H1 (cell line): Measurements from ENCODE around the gene PRKAB2. TPM values are rescaled to one million over a fixed set of nuclear protein-coding genes. Genes with fewer than 3 reads are reported as not detected.

Source experiments
- SIRT6 ChIP-seq: IDR thresholded peaks from one replicate; pipeline ENCODE4 v1.7.1; 2012; ENCODE audit warnings: low read length, inconsistent platforms
- polyA plus RNA-seq, 7 experiments: library from polyadenylated mRNA; depleted of rRNA in 3 of 7; stranded (reverse) in 5 of 7; unstranded in 2 of 7; fragments of >200 nt in 5 of 7; fragments of 200-250 nt in 2 of 7; gene quantifications; 1 replicate in 5 of 7; 2 replicates in 1 of 7; 4 replicates in 1 of 7; pipeline versions ENCODE4 v1.2.1 to v1.2.3, GENCODE V29; 2011 to 2013; ENCODE audit warnings: missing spikeins in 2 of 7, mixed read lengths in 2 of 7
- total RNA-seq: library from RNA; stranded (reverse); fragmentation: NEBNext Ultra II Directional; extraction: Animal tissue kit (Norgen Biotek cat#: 25700); gene quantifications from 2 replicates; pipeline ENCODE4 v1.2.1, GENCODE V29; 2021
- TF ChIP-seq, protein P1 (sequence below): fragments of 300-600 bp; sonication (generic); IDR thresholded peaks from 2 replicates; pipeline ENCODE4 v1.7.1; 2012; ENCODE audit warnings: low read length, moderate library complexity, mild to moderate bottlenecking, inconsistent platforms; ENCODE audit not compliant: insufficient replicate concordance

PRKAB2 gene
- total and polyA plus RNA-seq, 2 of the 8 experiments (the other 6 are each of a cell fraction or from before 2014, with no cell fraction given), result 15.0 to 18.9 TPM

DNA sequence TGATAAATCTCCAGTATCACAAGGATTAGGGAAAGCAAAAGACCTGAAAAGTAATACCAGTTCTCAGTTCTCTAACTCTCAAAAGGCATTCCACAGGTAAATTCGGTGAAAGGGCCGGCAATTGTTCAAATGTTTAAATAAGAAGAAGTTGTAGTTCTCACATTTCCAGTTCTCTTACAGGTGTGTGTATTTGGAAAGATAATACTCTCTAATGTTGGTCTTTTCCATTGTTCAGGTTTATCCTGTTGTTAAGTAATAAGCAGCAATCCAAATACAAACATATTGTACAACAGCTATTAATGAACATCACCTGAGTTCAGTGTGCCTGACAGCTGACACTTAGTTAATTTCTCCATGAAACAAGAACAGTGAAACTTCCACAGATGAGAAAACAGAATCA lies 13.2 kb upstream of the PRKAB2 start (continued):
- TF ChIP-seq, protein P1, sequence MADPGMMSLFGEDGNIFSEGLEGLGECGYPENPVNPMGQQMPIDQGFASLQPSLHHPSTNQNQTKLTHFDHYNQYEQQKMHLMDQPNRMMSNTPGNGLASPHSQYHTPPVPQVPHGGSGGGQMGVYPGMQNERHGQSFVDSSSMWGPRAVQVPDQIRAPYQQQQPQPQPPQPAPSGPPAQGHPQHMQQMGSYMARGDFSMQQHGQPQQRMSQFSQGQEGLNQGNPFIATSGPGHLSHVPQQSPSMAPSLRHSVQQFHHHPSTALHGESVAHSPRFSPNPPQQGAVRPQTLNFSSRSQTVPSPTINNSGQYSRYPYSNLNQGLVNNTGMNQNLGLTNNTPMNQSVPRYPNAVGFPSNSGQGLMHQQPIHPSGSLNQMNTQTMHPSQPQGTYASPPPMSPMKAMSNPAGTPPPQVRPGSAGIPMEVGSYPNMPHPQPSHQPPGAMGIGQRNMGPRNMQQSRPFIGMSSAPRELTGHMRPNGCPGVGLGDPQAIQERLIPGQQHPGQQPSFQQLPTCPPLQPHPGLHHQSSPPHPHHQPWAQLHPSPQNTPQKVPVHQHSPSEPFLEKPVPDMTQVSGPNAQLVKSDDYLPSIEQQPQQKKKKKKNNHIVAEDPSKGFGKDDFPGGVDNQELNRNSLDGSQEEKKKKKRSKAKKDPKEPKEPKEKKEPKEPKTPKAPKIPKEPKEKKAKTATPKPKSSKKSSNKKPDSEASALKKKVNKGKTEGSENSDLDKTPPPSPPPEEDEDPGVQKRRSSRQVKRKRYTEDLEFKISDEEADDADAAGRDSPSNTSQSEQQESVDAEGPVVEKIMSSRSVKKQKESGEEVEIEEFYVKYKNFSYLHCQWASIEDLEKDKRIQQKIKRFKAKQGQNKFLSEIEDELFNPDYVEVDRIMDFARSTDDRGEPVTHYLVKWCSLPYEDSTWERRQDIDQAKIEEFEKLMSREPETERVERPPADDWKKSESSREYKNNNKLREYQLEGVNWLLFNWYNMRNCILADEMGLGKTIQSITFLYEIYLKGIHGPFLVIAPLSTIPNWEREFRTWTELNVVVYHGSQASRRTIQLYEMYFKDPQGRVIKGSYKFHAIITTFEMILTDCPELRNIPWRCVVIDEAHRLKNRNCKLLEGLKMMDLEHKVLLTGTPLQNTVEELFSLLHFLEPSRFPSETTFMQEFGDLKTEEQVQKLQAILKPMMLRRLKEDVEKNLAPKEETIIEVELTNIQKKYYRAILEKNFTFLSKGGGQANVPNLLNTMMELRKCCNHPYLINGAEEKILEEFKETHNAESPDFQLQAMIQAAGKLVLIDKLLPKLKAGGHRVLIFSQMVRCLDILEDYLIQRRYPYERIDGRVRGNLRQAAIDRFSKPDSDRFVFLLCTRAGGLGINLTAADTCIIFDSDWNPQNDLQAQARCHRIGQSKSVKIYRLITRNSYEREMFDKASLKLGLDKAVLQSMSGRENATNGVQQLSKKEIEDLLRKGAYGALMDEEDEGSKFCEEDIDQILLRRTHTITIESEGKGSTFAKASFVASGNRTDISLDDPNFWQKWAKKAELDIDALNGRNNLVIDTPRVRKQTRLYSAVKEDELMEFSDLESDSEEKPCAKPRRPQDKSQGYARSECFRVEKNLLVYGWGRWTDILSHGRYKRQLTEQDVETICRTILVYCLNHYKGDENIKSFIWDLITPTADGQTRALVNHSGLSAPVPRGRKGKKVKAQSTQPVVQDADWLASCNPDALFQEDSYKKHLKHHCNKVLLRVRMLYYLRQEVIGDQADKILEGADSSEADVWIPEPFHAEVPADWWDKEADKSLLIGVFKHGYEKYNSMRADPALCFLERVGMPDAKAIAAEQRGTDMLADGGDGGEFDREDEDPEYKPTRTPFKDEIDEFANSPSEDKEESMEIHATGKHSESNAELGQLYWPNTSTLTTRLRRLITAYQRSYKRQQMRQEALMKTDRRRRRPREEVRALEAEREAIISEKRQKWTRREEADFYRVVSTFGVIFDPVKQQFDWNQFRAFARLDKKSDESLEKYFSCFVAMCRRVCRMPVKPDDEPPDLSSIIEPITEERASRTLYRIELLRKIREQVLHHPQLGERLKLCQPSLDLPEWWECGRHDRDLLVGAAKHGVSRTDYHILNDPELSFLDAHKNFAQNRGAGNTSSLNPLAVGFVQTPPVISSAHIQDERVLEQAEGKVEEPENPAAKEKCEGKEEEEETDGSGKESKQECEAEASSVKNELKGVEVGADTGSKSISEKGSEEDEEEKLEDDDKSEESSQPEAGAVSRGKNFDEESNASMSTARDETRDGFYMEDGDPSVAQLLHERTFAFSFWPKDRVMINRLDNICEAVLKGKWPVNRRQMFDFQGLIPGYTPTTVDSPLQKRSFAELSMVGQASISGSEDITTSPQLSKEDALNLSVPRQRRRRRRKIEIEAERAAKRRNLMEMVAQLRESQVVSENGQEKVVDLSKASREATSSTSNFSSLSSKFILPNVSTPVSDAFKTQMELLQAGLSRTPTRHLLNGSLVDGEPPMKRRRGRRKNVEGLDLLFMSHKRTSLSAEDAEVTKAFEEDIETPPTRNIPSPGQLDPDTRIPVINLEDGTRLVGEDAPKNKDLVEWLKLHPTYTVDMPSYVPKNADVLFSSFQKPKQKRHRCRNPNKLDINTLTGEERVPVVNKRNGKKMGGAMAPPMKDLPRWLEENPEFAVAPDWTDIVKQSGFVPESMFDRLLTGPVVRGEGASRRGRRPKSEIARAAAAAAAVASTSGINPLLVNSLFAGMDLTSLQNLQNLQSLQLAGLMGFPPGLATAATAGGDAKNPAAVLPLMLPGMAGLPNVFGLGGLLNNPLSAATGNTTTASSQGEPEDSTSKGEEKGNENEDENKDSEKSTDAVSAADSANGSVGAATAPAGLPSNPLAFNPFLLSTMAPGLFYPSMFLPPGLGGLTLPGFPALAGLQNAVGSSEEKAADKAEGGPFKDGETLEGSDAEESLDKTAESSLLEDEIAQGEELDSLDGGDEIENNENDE, result no peak
- no peak for TF ChIP-seq SIRT6
